ENCODE data around the gene DHRSX.

DHRSX gene

GRCh38 chrX:2542826-2543521 lies 42.2 kb upstream of the DHRSX start (continued):
- TF ChIP-seq ZNF146 (tag by site-specific recombination; IDR thresholded peaks at IDR 0.05) (no peak), GLI2 (tag by site-specific recombination; IDR thresholded peaks at IDR 0.05; ENCODE audit: borderline replicate concordance, low read depth) (peak; percentile 33; the same call in 1 of the 2 replicates), ZNF48 (tag by site-specific recombination; IDR thresholded peaks at IDR 0.05) (no peak), ZNF335 (tag by site-specific recombination; conservative IDR thresholded peaks at IDR 0.05) (no peak), ZNF530 (tag by site-specific recombination; IDR thresholded peaks at IDR 0.05; ENCODE audit: low read depth) (no peak), ZNF621 (tag by site-specific recombination; IDR thresholded peaks at IDR 0.05) (no peak), ZFHX2 (tag by site-specific recombination; conservative IDR thresholded peaks at IDR 0.05) (no peak), ZNF221 (tag by site-specific recombination; IDR thresholded peaks at IDR 0.05; ENCODE audit: borderline replicate concordance) (no peak), RBAK (tag by site-specific recombination; IDR thresholded peaks at IDR 0.05) (no peak), ZNF394 (tag by site-specific recombination; IDR thresholded peaks at IDR 0.05; ENCODE audit: borderline replicate concordance) (peak; percentile 91), SP7 (tag by site-specific recombination; IDR thresholded peaks at IDR 0.05) (no peak), ZNF529 (tag by site-specific recombination; IDR thresholded peaks at IDR 0.05; ENCODE audit: insufficient replicate concordance) (no peak), ZBTB1 (tag by site-specific recombination; IDR thresholded peaks at IDR 0.05) (0 out of 2 replicates have a peak, but pooled peaks have one; percentile 50), ZNF214 (tag by site-specific recombination; IDR thresholded peaks at IDR 0.05; ENCODE audit: borderline replicate concordance) (no peak; the same call in 1 of the 2 replicates), TSHZ1 (tag by site-specific recombination; IDR thresholded peaks at IDR 0.05; ENCODE audit: borderline replicate concordance) (no peak), OSR2 (tag by site-specific recombination; IDR thresholded peaks at IDR 0.05) (no peak), AEBP2 (tag by site-specific recombination; IDR thresholded peaks at IDR 0.05; ENCODE audit: borderline replicate concordance) (0 out of 2 replicates have a peak, but pooled peaks have one; percentile 62), ZNF433 (tag by site-specific recombination; IDR thresholded peaks at IDR 0.05; ENCODE audit: low read depth) (peak; percentile 74), KLF16 (tag by site-specific recombination; IDR thresholded peaks at IDR 0.05) (no peak), ZNF692 (tag by site-specific recombination; IDR thresholded peaks at IDR 0.05) (no peak), KLF17 (tag by site-specific recombination; IDR thresholded peaks at IDR 0.05) (no peak), ZNF366 (tag by site-specific recombination; conservative IDR thresholded peaks at IDR 0.05) (no peak), MZF1 (tag by site-specific recombination; IDR thresholded peaks at IDR 0.05; ENCODE audit: borderline replicate concordance) (no peak), ZNF18 (tag by site-specific recombination; IDR thresholded peaks at IDR 0.05) (0 out of 2 replicates have a peak, but pooled peaks have one; percentile 31), ZIC2 (tag by site-specific recombination; IDR thresholded peaks at IDR 0.05) (no peak), ZNF148 (tag by site-specific recombination; IDR thresholded peaks at IDR 0.05; ENCODE audit: borderline replicate concordance) (no peak), ZNF843 (tag by site-specific recombination; IDR thresholded peaks at IDR 0.05) (no peak), ZNF416 (tag by site-specific recombination; IDR thresholded peaks at IDR 0.05) (no peak)

Data from HEK293 (cell line).